ENCODE results near the gene ENTREP1. TPM values are rescaled to one million over a fixed set of nuclear protein-coding genes. Genes with fewer than 3 reads are reported as not detected.

Gene ENTREP1
- total RNA-seq, 1 donor from 2014 or later, result 1.8 TPM

- peaks cover 3% of the 10 kb centered on the region for H3K27me3 Mint-ChIP-seq (ENCODE audit: insufficient read depth, low read depth)
- Histone ChIP-seq H3K27ac (no peak overlapping the region), H3K27me3 (no peaks in the 10 kb centered on the region), H3K79me2 (ENCODE audit: low read depth) (no peaks in the 10 kb centered on the region), H3K4me3 (no peak overlapping the region), H3F3A (ENCODE audit: low read depth) (peaks cover 3% of the 10 kb centered on the region), H3K4me1 (no peaks in the 10 kb centered on the region), H4K20me1 (ENCODE audit: low read depth) (no peaks in the 10 kb centered on the region), H3K36me3 (no peaks in the 10 kb centered on the region), H3K9me3 (ENCODE audit: low read depth) (no peaks in the 10 kb centered on the region), H2AFZ (replicated peaks) (no peak overlapping the region), H3K4me2 (no peak overlapping the region), H3K9ac (no peak overlapping the region)
- DNase-seq (ENCODE audit: low spot score), result no peak
- no peak for TF ChIP-seq EZH2 (IDR thresholded peaks at IDR 0.05)
- no peaks in the 10 kb centered on the region for H3K36me3 Mint-ChIP-seq
- no peak overlapping the region for H3K4me3 Mint-ChIP-seq
- H3K27ac Mint-ChIP-seq, result no peak overlapping the region
- peaks cover 2% of the 10 kb centered on the region for H3K9me3 Mint-ChIP-seq
- H3K4me1 Mint-ChIP-seq, result no peaks in the 10 kb centered on the region
Measured at GRCh38 chr9:69363191-69363590, 38.2 kb downstream of the ENTREP1 start.

GRCh38 chr9:69364510-69365150 is 39.6 kb downstream of the ENTREP1 start:
- H3K27ac ChIP-seq, result no peak overlapping the region
- no peak overlapping the region for H3K4me2 ChIP-seq
- peaks cover 4% of the 10 kb centered on the region for H3F3A ChIP-seq (ENCODE audit: low read depth)
- H3K36me3 ChIP-seq, result no peaks in the 10 kb centered on the region
- no peak overlapping the region for H2AFZ ChIP-seq (replicated peaks)
- Mint-ChIP-seq H3K9me3 (peaks cover 2% of the 10 kb centered on the region), H3K36me3 (no peaks in the 10 kb centered on the region), H3K27me3 (ENCODE audit: insufficient read depth, low read depth) (peaks cover 3% of the 10 kb centered on the region), H3K27ac (no peak overlapping the region), H3K4me1 (no peaks in the 10 kb centered on the region), H3K4me3 (no peak overlapping the region)
- no peaks in the 10 kb centered on the region for H3K27me3 ChIP-seq
- no peaks in the 10 kb centered on the region for H3K79me2 ChIP-seq (ENCODE audit: low read depth)
- no peaks in the 10 kb centered on the region for H3K4me1 ChIP-seq
- H4K20me1 ChIP-seq (ENCODE audit: low read depth), result no peaks in the 10 kb centered on the region
- no peak for DNase-seq (ENCODE audit: low spot score)
- no peak overlapping the region for H3K4me3 ChIP-seq
- TF ChIP-seq EZH2 (IDR thresholded peaks at IDR 0.05) (no peak), EZH2phosphoT487 (IDR thresholded peaks at IDR 0.05) (no peak), CTCF (IDR thresholded peaks at IDR 0.05) (no peak)
- no peak overlapping the region for H3K9ac ChIP-seq
- H3K9me3 ChIP-seq (ENCODE audit: low read depth), result no peaks in the 10 kb centered on the region

- H3K36me3 Mint-ChIP-seq, result no peaks in the 10 kb centered on the region
- Histone ChIP-seq H3K27me3 (no peaks in the 10 kb centered on the region), H3K4me2 (no peak overlapping the region), H2AFZ (replicated peaks) (no peak overlapping the region), H3K79me2 (ENCODE audit: low read depth) (no peaks in the 10 kb centered on the region), H3K27ac (no peak overlapping the region), H4K20me1 (ENCODE audit: low read depth) (no peaks in the 10 kb centered on the region), H3K9me3 (ENCODE audit: low read depth) (no peaks in the 10 kb centered on the region), H3F3A (ENCODE audit: low read depth) (peaks cover 4% of the 10 kb centered on the region), H3K36me3 (no peaks in the 10 kb centered on the region), H3K9ac (no peak overlapping the region), H3K4me3 (no peak overlapping the region), H3K4me1 (peaks cover 6% of the 10 kb centered on the region)
- H3K4me1 Mint-ChIP-seq, result peaks cover 3% of the 10 kb centered on the region
- H3K27me3 Mint-ChIP-seq (ENCODE audit: insufficient read depth, low read depth), result no peaks in the 10 kb centered on the region
- H3K4me3 Mint-ChIP-seq, result no peak overlapping the region
- H3K9me3 Mint-ChIP-seq, result peaks cover 2% of the 10 kb centered on the region
- no peak for TF ChIP-seq CTCF (IDR thresholded peaks at IDR 0.05)
- TF ChIP-seq EZH2phosphoT487 (IDR thresholded peaks at IDR 0.05), result no peak
- TF ChIP-seq EZH2 (IDR thresholded peaks at IDR 0.05), result no peak
- DNase-seq (ENCODE audit: low spot score), result no peak
- no peak overlapping the region for H3K27ac Mint-ChIP-seq
Measured at GRCh38 chr9:69370430-69370829, 45.4 kb downstream of the ENTREP1 start.

- H3K4me2 ChIP-seq, result no peak overlapping the region
- H3K27ac ChIP-seq, result no peak overlapping the region
- no peak overlapping the region for H3K9ac ChIP-seq
- Mint-ChIP-seq H3K4me1 (peaks cover 3% of the 10 kb centered on the region), H3K9me3 (peaks cover 2% of the 10 kb centered on the region), H3K27me3 (ENCODE audit: insufficient read depth, low read depth) (no peaks in the 10 kb centered on the region), H3K36me3 (no peaks in the 10 kb centered on the region), H3K27ac (no peak overlapping the region), H3K4me3 (no peak overlapping the region)
- H3K4me3 ChIP-seq, result no peak overlapping the region
- no peaks in the 10 kb centered on the region for H3K27me3 ChIP-seq
- H3K36me3 ChIP-seq, result no peaks in the 10 kb centered on the region
- TF ChIP-seq EZH2 (IDR thresholded peaks at IDR 0.05), result no peak
- no peak for TF ChIP-seq CTCF (IDR thresholded peaks at IDR 0.05)
- no peak for TF ChIP-seq EZH2phosphoT487 (IDR thresholded peaks at IDR 0.05)
- H3K9me3 ChIP-seq (ENCODE audit: low read depth), result no peaks in the 10 kb centered on the region
- H3F3A ChIP-seq (ENCODE audit: low read depth), result peaks cover 4% of the 10 kb centered on the region
- H3K4me1 ChIP-seq, result peaks cover 6% of the 10 kb centered on the region
- H3K79me2 ChIP-seq (ENCODE audit: low read depth), result no peaks in the 10 kb centered on the region
- H4K20me1 ChIP-seq (ENCODE audit: low read depth), result no peaks in the 10 kb centered on the region
- H2AFZ ChIP-seq (replicated peaks), result no peak overlapping the region
- no peak for DNase-seq (ENCODE audit: low spot score)
Measured at GRCh38 chr9:69371001-69371400, 46.0 kb downstream of the ENTREP1 start.

Measured in neural progenitor cell (in vitro differentiated cells).